Measurements from ENCODE around the gene ENDOV.

ENDOV gene

GRCh38 chr17:80446645-80447405 is 31.9 kb downstream of the ENDOV start:
- FAIRE-seq (no peak), DNase-seq (ENCODE audit: insufficient read length, low spot score) (no peak)

GRCh38 chr17:80447790-80448189 is 32.8 kb downstream of the ENDOV start:
- DNase-seq (ENCODE audit: insufficient read length, low spot score): no peak
- TF ChIP-seq, protein P1, sequence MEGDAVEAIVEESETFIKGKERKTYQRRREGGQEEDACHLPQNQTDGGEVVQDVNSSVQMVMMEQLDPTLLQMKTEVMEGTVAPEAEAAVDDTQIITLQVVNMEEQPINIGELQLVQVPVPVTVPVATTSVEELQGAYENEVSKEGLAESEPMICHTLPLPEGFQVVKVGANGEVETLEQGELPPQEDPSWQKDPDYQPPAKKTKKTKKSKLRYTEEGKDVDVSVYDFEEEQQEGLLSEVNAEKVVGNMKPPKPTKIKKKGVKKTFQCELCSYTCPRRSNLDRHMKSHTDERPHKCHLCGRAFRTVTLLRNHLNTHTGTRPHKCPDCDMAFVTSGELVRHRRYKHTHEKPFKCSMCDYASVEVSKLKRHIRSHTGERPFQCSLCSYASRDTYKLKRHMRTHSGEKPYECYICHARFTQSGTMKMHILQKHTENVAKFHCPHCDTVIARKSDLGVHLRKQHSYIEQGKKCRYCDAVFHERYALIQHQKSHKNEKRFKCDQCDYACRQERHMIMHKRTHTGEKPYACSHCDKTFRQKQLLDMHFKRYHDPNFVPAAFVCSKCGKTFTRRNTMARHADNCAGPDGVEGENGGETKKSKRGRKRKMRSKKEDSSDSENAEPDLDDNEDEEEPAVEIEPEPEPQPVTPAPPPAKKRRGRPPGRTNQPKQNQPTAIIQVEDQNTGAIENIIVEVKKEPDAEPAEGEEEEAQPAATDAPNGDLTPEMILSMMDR (IDR thresholded peaks at IDR 0.05; ENCODE audit: insufficient read depth, missing control alignments): no peak
- FAIRE-seq: no peak

More at GRCh38 chr17:80446645-80447405, 31.9 kb downstream of the ENDOV start:
- TF ChIP-seq, protein P1 (IDR thresholded peaks at IDR 0.05; ENCODE audit: insufficient read depth, missing control alignments): no peak

GRCh38 chr17:80449194-80449929 is 34.4 kb downstream of the ENDOV start:
- FAIRE-seq (no peak), DNase-seq (ENCODE audit: insufficient read length, low spot score) (no peak)
- TF ChIP-seq, protein P1 (IDR thresholded peaks at IDR 0.05; ENCODE audit: insufficient read depth, missing control alignments): no peak

DNA sequence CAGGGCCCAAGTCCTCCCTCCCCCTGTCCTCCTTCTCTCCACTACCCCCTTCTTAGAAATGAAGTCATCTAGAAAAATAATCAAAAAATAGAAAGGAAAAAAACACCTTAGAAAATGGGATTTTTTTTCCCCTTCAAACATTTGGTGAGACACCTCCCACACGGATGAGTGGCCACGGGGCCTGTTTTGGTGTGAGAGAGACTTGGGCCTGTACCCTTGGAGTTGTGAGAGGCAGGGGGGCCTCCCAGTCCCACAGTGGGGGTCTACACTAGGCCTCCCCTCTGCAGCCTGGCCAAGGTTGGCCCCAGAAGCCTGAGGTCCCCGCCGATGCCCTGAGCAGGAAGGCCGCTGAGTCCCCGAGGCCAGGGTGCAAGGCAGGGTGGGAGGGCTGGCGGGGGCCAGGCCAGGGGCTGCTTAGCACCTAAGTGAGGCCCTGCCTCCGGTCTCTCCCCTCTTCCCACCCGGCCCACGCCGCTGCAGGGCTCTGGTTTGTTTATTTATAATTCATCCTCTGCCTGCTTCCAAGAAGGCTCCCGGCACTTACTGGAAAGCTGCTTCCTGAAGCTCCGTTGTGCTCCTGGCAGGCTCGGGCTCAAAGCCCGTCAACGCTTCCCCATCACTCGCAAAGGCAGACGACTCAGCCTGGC is 35.1 kb downstream of the ENDOV start:
- no peak for FAIRE-seq
- DNase-seq (ENCODE audit: insufficient read length, low spot score): no peak
- TF ChIP-seq, protein P1 (IDR thresholded peaks at IDR 0.05; ENCODE audit: insufficient read depth, missing control alignments): no peak

GRCh38 chr17:80451104-80451775 is 36.3 kb downstream of the ENDOV start:
- TF ChIP-seq, protein P1 (IDR thresholded peaks at IDR 0.05; ENCODE audit: insufficient read depth, missing control alignments): no peak
- no peak for DNase-seq (ENCODE audit: insufficient read length, low spot score)
- FAIRE-seq: no peak

GRCh38 chr17:80452173-80452915 is 37.4 kb downstream of the ENDOV start:
- FAIRE-seq (no peak), DNase-seq (ENCODE audit: insufficient read length, low spot score) (no peak)
- TF ChIP-seq, protein P1 (IDR thresholded peaks at IDR 0.05; ENCODE audit: insufficient read depth, missing control alignments): no peak

Data from D721Med (cell line).